ENCODE measurements around the gene MELTF.

DNA sequence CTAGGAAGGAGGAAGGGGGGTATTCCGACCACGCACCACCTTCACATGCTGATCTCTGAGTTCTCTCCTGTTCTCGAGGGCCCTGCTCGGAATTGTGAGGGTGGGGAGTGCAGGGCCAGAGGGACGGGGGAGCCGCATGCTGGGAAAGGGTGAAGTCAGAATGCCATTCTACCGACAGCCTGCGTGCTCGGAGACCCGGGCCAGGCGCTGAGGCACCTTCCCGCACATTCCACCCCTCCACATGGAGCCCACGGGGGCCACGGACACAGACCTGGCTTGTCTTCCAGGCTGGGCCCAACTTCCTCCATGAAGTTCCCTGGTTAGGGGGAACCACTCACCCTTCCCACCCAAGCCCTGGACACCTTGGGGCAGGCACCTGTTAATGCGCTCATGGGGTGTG lies 32.3 kb downstream of the MELTF start:
- TF ChIP-seq POLR2A (IDR thresholded peaks at IDR 0.05): no peak
- no peak for TF ChIP-seq POLR2AphosphoS5 (IDR thresholded peaks at IDR 0.05)
